COR-L47 (cell line): ENCODE data around the gene HOXA2.

Experiments
- DNase-seq: peaks from one replicate; lab custom pipeline; 2025; lab: John Stamatoyannopoulos, UW

HOXA2 gene

GRCh38 chr7:27141137-27141922 lies 38.8 kb upstream of the HOXA2 start:
- DNase-seq, result no peak

GRCh38 chr7:27140126-27140857 lies 37.8 kb upstream of the HOXA2 start:
- DNase-seq, result no peak

GRCh38 chr7:27139334-27140125 lies 37.0 kb upstream of the HOXA2 start:
- DNase-seq, result no peak

- DNase-seq, result no peak
Measured at GRCh38 chr7:27138985-27139333, 36.5 kb upstream of the HOXA2 start.

- no peak for DNase-seq
Measured at GRCh38 chr7:27138472-27138871, 36.0 kb upstream of the HOXA2 start.

GRCh38 chr7:27137640-27138315 lies 35.3 kb upstream of the HOXA2 start:
- no peak for DNase-seq

GRCh38 chr7:27134392-27134791 lies 31.9 kb upstream of the HOXA2 start:
- no peak for DNase-seq

- no peak for DNase-seq
Measured at GRCh38 chr7:27133409-27134231, 31.1 kb upstream of the HOXA2 start.

GRCh38 chr7:27132978-27133377 lies 30.5 kb upstream of the HOXA2 start:
- no peak for DNase-seq

GRCh38 chr7:27132214-27132613 lies 29.7 kb upstream of the HOXA2 start:
- DNase-seq, result no peak

GRCh38 chr7:27131390-27131819 lies 28.9 kb upstream of the HOXA2 start:
- no peak for DNase-seq

GRCh38 chr7:27130540-27131389 lies 28.3 kb upstream of the HOXA2 start, which contains the start of gene HOXA4:
Gene HOXA4, minus strand, starts transcription at chr7:27130757. Its CDS starts 24 bp downstream, at chr7:27130733.
- no peak for DNase-seq

- no peak for DNase-seq
Measured at GRCh38 chr7:27129729-27130539, 27.5 kb upstream of the HOXA2 start.

- no peak for DNase-seq
Measured at GRCh38 chr7:27128776-27129728, 26.6 kb upstream of the HOXA2 start.

GRCh38 chr7:27128034-27128433 lies 25.6 kb upstream of the HOXA2 start:
- no peak for DNase-seq

- no peak for DNase-seq
Measured at GRCh38 chr7:27126596-27127327, 24.3 kb upstream of the HOXA2 start.

GRCh38 chr7:27125986-27126394 lies 23.5 kb upstream of the HOXA2 start:
- DNase-seq, result no peak
